HS-5 (cell line): ENCODE measurements around the gene ADSS2.

Experiments used
- DNase-seq: peaks from one replicate; pipeline ENCODE4 v3.0.0-alpha.2; 2012; ENCODE audit warnings: low read depth

The ADSS2 gene

GRCh38 chr1:244445320-244446181 is 6.2 kb downstream of the ADSS2 start:
- no peak for DNase-seq

- no peak for DNase-seq
These were observed 6.9 kb downstream of the ADSS2 start for GRCh38 chr1:244444854-244445253.

GRCh38 chr1:244442850-244443249 is 8.9 kb downstream of the ADSS2 start:
- DNase-seq: no peak

GRCh38 chr1:244439391-244440032 is 12.2 kb downstream of the ADSS2 start:
- no peak for DNase-seq

- no peak for DNase-seq
These were observed 14.6 kb downstream of the ADSS2 start for GRCh38 chr1:244437086-244437468.

GRCh38 chr1:244436336-244437085 is 15.2 kb downstream of the ADSS2 start:
- DNase-seq: no peak

- DNase-seq: peak; percentile 37
These were observed 16.0 kb downstream of the ADSS2 start for GRCh38 chr1:244435562-244436205.

GRCh38 chr1:244431166-244431565 is 20.5 kb downstream of the ADSS2 start:
- DNase-seq: no peak

- DNase-seq: no peak
These were observed 21.9 kb downstream of the ADSS2 start for GRCh38 chr1:244429818-244430217.

- DNase-seq: no peak
These were observed 24.1 kb downstream of the ADSS2 start for GRCh38 chr1:244427647-244428046.

GRCh38 chr1:244424649-244425334 is 26.9 kb downstream of the ADSS2 start:
- DNase-seq: no peak

GRCh38 chr1:244422174-244422573 is 29.5 kb downstream of the ADSS2 start:
- DNase-seq: no peak

GRCh38 chr1:244419024-244419423 is 32.7 kb downstream of the ADSS2 start:
- DNase-seq: no peak

- DNase-seq: no peak
These were observed 37.2 kb downstream of the ADSS2 start for GRCh38 chr1:244414543-244414942.

GRCh38 chr1:244413736-244414135 is 38.0 kb downstream of the ADSS2 start:
- DNase-seq: no peak

GRCh38 chr1:244412176-244412575 is 39.5 kb downstream of the ADSS2 start:
- DNase-seq: no peak

GRCh38 chr1:244409701-244410100 is 42.0 kb downstream of the ADSS2 start:
- DNase-seq: no peak

- DNase-seq: no peak
These were observed 45.4 kb downstream of the ADSS2 start for GRCh38 chr1:244406337-244406736.

GRCh38 chr1:244405856-244406255 is 45.9 kb downstream of the ADSS2 start:
- no peak for DNase-seq

- no peak for DNase-seq
These were observed 48.3 kb downstream of the ADSS2 start for GRCh38 chr1:244403431-244403830.

GRCh38 chr1:244400974-244401373 is 50.7 kb downstream of the ADSS2 start:
- DNase-seq: no peak

- DNase-seq: no peak
These were observed 54.6 kb downstream of the ADSS2 start for GRCh38 chr1:244397131-244397530.
